Measurements from ENCODE around the gene SLC12A7. TPM values are rescaled to one million over a fixed set of nuclear protein-coding genes. Genes with fewer than 3 reads are reported as not detected.
"Not testable (repeated sequence)": the region's sequence is repeated elsewhere in the genome, so short reads cannot be mapped to it uniquely, and the experiment has no call there.

The SLC12A7 gene
- polyA plus RNA-seq, 3 donors, result 33.2 to 51.6 (median 46.1) TPM

- no peak for DNase-seq (ENCODE audit: extremely low read depth in 1 of 11, low read depth in 9 of 11, low spot score in 4 of 11)
These were observed 36.9 kb downstream of the SLC12A7 start for GRCh38 chr5:1074816-1075554.

GRCh38 chr5:1074226-1074625 lies 37.6 kb downstream of the SLC12A7 start:
- no peak for DNase-seq (ENCODE audit: extremely low read depth in 1 of 11, low read depth in 9 of 11, low spot score in 4 of 11)

DNA sequence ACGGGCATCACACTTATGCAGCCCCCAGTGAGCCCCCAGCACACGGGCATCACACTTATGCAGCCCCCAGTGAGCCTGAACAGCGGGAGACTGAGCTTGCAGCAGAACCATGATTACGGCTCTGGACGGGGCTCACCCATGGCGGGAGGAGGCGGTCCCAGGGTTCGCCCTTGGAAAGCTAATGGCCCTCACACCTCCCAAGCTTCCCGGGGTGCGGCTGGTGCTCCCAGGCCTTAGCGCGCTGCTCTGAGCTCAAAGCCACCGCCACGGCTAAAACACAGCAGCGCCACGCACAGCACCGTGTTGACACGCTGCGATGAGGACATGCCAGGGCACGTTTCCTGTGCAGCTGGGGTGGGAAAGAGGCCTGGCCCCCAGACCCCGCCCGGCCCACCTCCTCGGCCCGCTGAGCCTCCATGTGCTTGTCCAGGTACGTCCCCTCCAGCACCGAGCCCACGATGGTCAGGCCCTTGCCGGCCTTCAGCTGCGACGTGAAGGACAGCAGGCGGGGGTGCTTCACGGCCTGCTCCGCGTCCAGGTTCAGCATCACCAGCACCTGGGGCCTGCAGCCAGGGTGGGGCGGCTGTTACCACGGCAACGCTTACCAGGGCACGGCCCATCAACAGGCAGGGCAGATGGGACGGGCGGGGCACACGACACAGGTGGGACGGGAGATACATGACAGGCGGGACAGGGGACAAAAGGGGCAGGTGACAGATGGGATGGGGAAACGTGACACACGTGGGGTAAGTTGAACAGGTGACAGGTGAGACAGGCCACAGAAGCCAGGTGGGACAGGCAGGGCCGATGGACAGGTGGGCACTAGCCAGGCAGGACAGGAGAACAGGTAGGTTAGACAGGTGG lies 38.4 kb downstream of the SLC12A7 start:
- DNase-seq (ENCODE audit: extremely low read depth in 1 of 11, low read depth in 9 of 11, low spot score in 4 of 11), result no peak

DNA sequence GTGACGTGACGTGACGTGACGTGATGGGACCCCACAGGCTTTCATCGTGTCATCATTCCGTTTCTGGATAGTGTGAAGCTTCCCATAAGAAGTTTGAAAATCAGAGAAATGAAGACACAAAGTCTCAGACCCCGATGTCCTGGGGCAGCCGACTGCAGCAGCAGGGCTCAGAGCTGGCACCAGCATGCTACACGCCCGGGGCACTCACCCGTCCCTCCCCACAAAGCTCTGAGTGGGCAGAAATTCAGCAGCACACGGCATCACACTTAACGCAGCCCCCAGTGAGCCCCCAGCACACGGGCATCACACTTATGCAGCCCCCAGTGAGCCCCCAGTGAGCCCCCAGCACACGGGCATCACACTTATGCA lies 42.2 kb downstream of the SLC12A7 start:
- DNase-seq (ENCODE audit: extremely low read depth in 1 of 11, low read depth in 9 of 11, low spot score in 4 of 11), result no peak

GRCh38 chr5:1068895-1069719 lies 42.8 kb downstream of the SLC12A7 start:
- no peak for DNase-seq (ENCODE audit: extremely low read depth in 1 of 11, low read depth in 9 of 11, low spot score in 4 of 11)

DNA sequence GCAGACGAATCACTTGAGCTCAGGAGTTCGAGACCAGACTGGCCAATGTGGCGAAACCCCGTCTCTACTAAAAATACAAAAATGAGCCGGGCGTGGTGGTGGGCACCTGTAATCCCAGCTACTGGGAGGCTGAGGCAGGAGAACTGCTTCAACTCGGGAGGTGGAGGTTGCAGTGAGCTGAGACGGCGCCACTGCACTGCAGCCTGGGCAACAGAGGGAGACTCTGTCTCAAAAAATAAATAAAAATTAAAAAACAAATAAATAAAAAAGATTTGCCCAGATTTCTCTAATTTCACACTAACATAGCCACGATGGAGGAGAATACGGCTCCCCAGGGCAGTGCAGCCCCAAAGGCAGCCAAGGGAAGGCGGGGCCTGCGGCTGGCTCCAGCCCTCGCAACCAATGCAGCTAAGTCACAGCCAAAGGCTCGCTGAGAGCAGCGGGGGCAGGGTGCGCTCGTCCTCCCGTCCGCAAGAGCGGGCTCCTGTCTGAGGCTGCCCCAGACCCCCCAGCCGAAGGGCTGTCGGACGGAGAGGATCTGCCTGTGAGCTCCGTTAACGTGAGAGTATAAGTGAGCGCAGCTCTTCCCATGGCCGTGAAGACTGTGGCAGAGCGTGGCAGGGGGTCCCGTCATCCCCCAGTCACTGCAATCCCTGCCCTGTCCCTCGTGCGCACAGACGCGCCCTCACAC lies 43.5 kb downstream of the SLC12A7 start:
- DNase-seq (ENCODE audit: extremely low read depth in 1 of 11, low read depth in 9 of 11, low spot score in 4 of 11), result no peak

- no peak for DNase-seq (ENCODE audit: extremely low read depth in 1 of 11, low read depth in 9 of 11, low spot score in 4 of 11)
These were observed 44.4 kb downstream of the SLC12A7 start for GRCh38 chr5:1067141-1068121.

GRCh38 chr5:1066676-1067075 lies 45.2 kb downstream of the SLC12A7 start:
- no peak for DNase-seq (ENCODE audit: extremely low read depth in 1 of 11, low read depth in 9 of 11, low spot score in 4 of 11)

- DNase-seq (ENCODE audit: extremely low read depth in 1 of 11, low read depth in 9 of 11, low spot score in 4 of 11), result no peak
These were observed 45.8 kb downstream of the SLC12A7 start for GRCh38 chr5:1065891-1066650.

DNA sequence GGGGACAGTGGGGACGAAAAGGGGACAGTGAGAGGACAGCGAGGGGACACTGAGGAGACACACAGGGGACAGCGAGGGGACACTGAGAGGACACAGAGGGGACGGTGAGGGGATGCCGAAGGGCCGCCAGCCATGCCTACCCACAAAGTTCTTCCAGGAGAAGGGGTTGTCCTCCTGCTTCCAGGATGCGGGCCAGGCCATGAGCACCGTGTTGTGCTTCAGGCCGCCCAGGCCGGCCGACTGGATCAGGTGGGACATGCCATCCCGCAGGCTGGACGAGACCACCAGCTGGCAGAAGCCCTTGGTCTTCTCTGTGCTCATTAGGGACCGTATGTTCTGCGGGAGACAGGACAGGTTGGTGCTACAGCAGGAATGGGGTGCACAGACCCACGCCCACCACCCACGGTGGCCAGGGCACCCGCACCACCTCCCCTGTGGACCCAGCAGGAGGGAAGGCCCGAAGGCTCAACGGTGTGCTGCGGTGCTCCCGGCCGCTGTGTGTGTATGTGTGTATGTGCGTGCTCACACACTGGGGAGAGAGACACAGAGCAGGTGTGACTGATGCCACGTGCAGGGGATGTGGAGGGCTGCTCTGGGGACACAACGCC lies 46.6 kb downstream of the SLC12A7 start:
- DNase-seq (ENCODE audit: extremely low read depth in 1 of 11, low read depth in 9 of 11, low spot score in 4 of 11), result no peak

- no peak for DNase-seq (ENCODE audit: extremely low read depth in 1 of 11, low read depth in 9 of 11, low spot score in 4 of 11)
These were observed 47.3 kb downstream of the SLC12A7 start for GRCh38 chr5:1064383-1065142.

DNA sequence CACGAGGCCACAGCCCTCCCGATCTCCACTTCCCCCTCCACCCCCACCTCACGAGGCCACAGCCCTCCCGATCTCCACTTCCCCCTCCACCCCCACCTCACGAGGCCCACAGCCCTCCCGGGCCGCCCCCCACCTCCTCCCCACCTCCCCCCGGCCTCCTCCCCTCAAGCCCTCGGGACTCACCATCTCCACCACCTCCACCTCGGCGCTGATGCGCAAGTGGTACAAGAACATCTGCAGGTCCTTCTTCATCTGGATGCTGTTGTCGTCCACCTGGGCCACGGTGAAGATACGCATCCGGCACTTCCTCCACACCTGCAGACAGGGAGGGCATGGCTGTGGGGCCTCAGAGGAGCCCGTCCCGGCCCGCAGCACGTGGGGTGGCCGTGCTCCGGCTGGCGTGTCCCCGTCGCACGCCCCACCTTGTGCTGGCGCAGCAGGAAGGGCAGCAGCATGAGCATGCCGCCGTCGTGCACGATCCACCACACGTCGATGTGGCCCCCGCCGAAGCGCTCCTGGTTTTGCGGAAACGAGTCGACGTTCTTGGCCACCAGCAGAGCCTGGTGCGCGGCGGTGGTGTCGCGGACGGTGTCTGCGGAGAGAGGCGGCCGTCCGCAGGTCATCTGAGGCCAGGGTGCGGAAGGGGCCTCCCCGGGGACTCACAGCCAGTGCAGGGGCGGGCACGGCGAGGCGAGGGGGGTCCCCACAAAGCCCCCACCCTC lies 48.0 kb downstream of the SLC12A7 start:
- DNase-seq (ENCODE audit: extremely low read depth in 1 of 11, low read depth in 9 of 11, low spot score in 4 of 11), result no peak

- DNase-seq (ENCODE audit: extremely low read depth in 1 of 11, low read depth in 9 of 11, low spot score in 4 of 11), result no peak
These were observed 48.9 kb downstream of the SLC12A7 start for GRCh38 chr5:1062761-1063568.

- no peak for DNase-seq (ENCODE audit: extremely low read depth in 1 of 11, low read depth in 9 of 11, low spot score in 4 of 11)
These were observed 49.9 kb downstream of the SLC12A7 start for GRCh38 chr5:1061916-1062315.

GRCh38 chr5:1061292-1061691 lies 50.6 kb downstream of the SLC12A7 start:
- DNase-seq (ENCODE audit: extremely low read depth in 1 of 11, low read depth in 9 of 11, low spot score in 4 of 11), result not testable (repeated sequence)

All from renal cortex interstitium (tissue), 11 donors.